Measurements from ENCODE around the gene RGN.

- TF ChIP-seq CTCF (IDR thresholded peaks at IDR 0.05): no peak
- no peak for TF ChIP-seq POLR2A (IDR thresholded peaks at IDR 0.05)
These were observed 15.6 kb downstream of the RGN start for GRCh38 chrX:47093860-47094259.
